K562 (cell line): Measurements from ENCODE around the gene IGF2BP3. TPM values are rescaled to one million over a fixed set of nuclear protein-coding genes. Genes with fewer than 3 reads are reported as not detected.

Source experiments
- ATAC-seq: fragments of 200-7000 bp; cut with Tn5 transposase; 3 replicates; pipeline ENCODE4 v1.9.1; 2020; ENCODE audit warnings: moderate library complexity
- BruUV-seq: library from RNA; stranded (reverse); fragments of 400-500 nt; replicated peaks from 2 replicates; lab custom pipeline; 2021; lab: Mats Ljungman, UMichigan
- CTCF ChIA-PET: fragments of 300-600 bp; formaldehyde crosslinking; extraction: SDS; loops from one replicate; lab custom pipeline; 2021; ENCODE audit warnings: low intra/inter-chr PET ratio; lab: Yijun Ruan, JAX
- POLR2A ChIA-PET: fragments of 300-600, 350-650 bp; sonication (Branson Sonifier 250); formaldehyde crosslinking; extraction: SDS; loops from one replicate; lab custom pipeline; 2021; ENCODE audit warnings: antibody characterized with exemption, inconsistent platforms; lab: Yijun Ruan, JAX
- DNase-seq, 4 experiments: peaks; one replicate each; pipeline versions ENCODE4 v3.0.0 to v3.0.0-alpha.2; 2011 to 2018; ENCODE audit warnings: low spot score in 3 of 4, mixed read lengths in 3 of 4; ENCODE audit errors: extremely low read depth in 1 of 4
- FAIRE-seq: peaks from 2 replicates; lab custom pipeline; 2011; peaks lifted over from hg19 to GRCh38; lab: Jason Lieb, UNC
- H2AFZ ChIP-seq: 2 replicates; pipeline ENCODE4 v1.6.0; 2011; ENCODE audit warnings: low read depth, low read length, control low read depth, inconsistent platforms
- H3K27ac ChIP-seq: fragments of 200-600 bp; 3 replicates; pipeline ENCODE4 v1.8.0; 2011; ENCODE audit warnings: low read depth, mild to moderate bottlenecking, control low read depth, inconsistent platforms, low read length, moderate library complexity, mixed read lengths; ENCODE audit errors: extremely low read depth
- H3K27me3 ChIP-seq, 2 experiments: fragments of 300-600 bp in 1 of 2; 2 replicates in 1 of 2; 3 replicates in 1 of 2; pipeline versions ENCODE4 v1.6.0 to v1.8.0; 2011; ENCODE audit warnings: inconsistent platforms in 2 of 2, low read length in 2 of 2, mild to moderate bottlenecking in 1 of 2, mixed read lengths in 1 of 2, moderate library complexity in 1 of 2; ENCODE audit not compliant: control insufficient read depth in 2 of 2, insufficient read depth in 2 of 2
- H3K36me3 ChIP-seq: fragments of 300-600 bp; 3 replicates; pipeline ENCODE4 v1.8.0; 2011; ENCODE audit warnings: mild to moderate bottlenecking, low read length, inconsistent platforms; ENCODE audit not compliant: control insufficient read depth, insufficient read depth
- H3K4me1 ChIP-seq, 2 experiments: fragments of 200-600 bp in 1 of 2; replicated peaks in 1 of 2; 2 replicates in 1 of 2; 3 replicates in 1 of 2; pipeline versions ENCODE4 v1.5.1 to v1.8.0; 2011; ENCODE audit warnings: inconsistent platforms in 2 of 2, low read length in 2 of 2, mild to moderate bottlenecking in 1 of 2, mixed read lengths in 1 of 2, moderate library complexity in 1 of 2; ENCODE audit not compliant: control insufficient read depth in 2 of 2, insufficient read depth in 2 of 2
- H3K4me2 ChIP-seq: 2 replicates; pipeline ENCODE4 v1.6.1; 2011; ENCODE audit warnings: low read length, control low read depth, inconsistent platforms, mixed read lengths; ENCODE audit not compliant: insufficient read depth
- H3K4me3 ChIP-seq: fragments of 200-600 bp; sonication (generic), shearing (Covaris generic); 2 replicates; pipeline ENCODE4 v1.5.1; 2016; ENCODE audit warnings: control low read depth, inconsistent platforms
- H3K79me2 ChIP-seq: fragments of 200-600 bp; 3 replicates; pipeline ENCODE4 v1.8.0; 2011; ENCODE audit warnings: low read length, inconsistent platforms; ENCODE audit not compliant: control insufficient read depth, insufficient read depth
- H3K9ac ChIP-seq, 2 experiments: 2 replicates each; pipeline versions ENCODE4 v1.6.0 to v1.6.1; 2011; ENCODE audit warnings: low read depth in 2 of 2, low read length in 2 of 2, control low read depth in 1 of 2, inconsistent platforms in 1 of 2, mild to moderate bottlenecking in 1 of 2, mixed read lengths in 1 of 2; ENCODE audit not compliant: insufficient read depth in 1 of 2
- H3K9me1 ChIP-seq: one replicate; pipeline ENCODE4 v1.6.0; 2011; ENCODE audit warnings: inconsistent platforms, mild to moderate bottlenecking, low read length, moderate library complexity; ENCODE audit not compliant: control insufficient read depth, insufficient read depth
- H3K9me3 ChIP-seq: replicated peaks from 2 replicates; pipeline ENCODE4 v1.5.1; 2011; ENCODE audit warnings: low read depth, low read length, inconsistent platforms; ENCODE audit not compliant: control insufficient read depth, insufficient read depth
- H4K20me1 ChIP-seq: replicated peaks from 2 replicates; pipeline ENCODE4 v1.6.1; 2011; ENCODE audit warnings: low read length, inconsistent platforms, mixed read lengths; ENCODE audit not compliant: control insufficient read depth, insufficient read depth
- CEBPB ChIP-seq: fragments of 450-650 bp; IDR thresholded peaks from 2 replicates; pipeline ENCODE4 v1.6.1; 2016; ENCODE audit warnings: missing genetic modification characterization, missing compliant biosample characterization
- CTCF ChIP-seq, 3 experiments: IDR thresholded peaks in 2 of 3; conservative IDR thresholded peaks in 1 of 3; 2 replicates each; pipeline ENCODE4 v1.5.1; 2011 to 2012; ENCODE audit warnings: low read length in 3 of 3, mild to moderate bottlenecking in 3 of 3, control low read depth in 2 of 3, improper control_type of control experiment in 1 of 3, inconsistent platforms in 1 of 3, low read depth in 1 of 3, mixed read lengths in 1 of 3, moderate library complexity in 1 of 3; ENCODE audit not compliant: insufficient read depth in 2 of 3
- HDAC6 ChIP-seq: IDR thresholded peaks from 2 replicates; pipeline ENCODE4 v1.6.1; 2012; ENCODE audit warnings: low read depth, mild to moderate bottlenecking, control low read depth, inconsistent platforms, low read length, moderate library complexity
- MGA ChIP-seq: fragments of 450-650 bp; IDR thresholded peaks from 2 replicates; pipeline ENCODE4 v1.6.1; 2016; ENCODE audit warnings: mild to moderate bottlenecking, moderate library complexity
- RAD21 ChIP-seq, 2 experiments: fragments of 250-450 bp in 1 of 2; fragments of 450-650 bp in 1 of 2; sonication (Bioruptor Pico) in 1 of 2; formaldehyde crosslinking in 1 of 2; IDR thresholded peaks in 1 of 2; conservative IDR thresholded peaks in 1 of 2; 2 replicates each; pipeline versions ENCODE4 v1.4.0 to v1.8.0; 2020 to 2022; ENCODE audit warnings: mild to moderate bottlenecking in 2 of 2, moderate library complexity in 1 of 2
- ZNF583 ChIP-seq: fragments of 250-450 bp; sonication (Bioruptor Pico); IDR thresholded peaks from 2 replicates; pipeline ENCODE4 v1.4.0; 2020
- WGBS: fragments of 100-300 bp; shearing (Covaris generic); methylation state at CpG from one replicate; pipeline ENCODE4 v1.1.6; 2016; ENCODE audit warnings: low coverage, mixed read lengths; ENCODE audit not compliant: insufficient coverage; ENCODE audit errors: missing lambda C conversion rate; 5-methylcytosine and 5-hydroxymethylcytosine counted together
- in situ Hi-C: fragments of 300-500 bp; cut with MboI; formaldehyde crosslinking; loops from 4 replicates; pipeline ENCODE4 v1.15.0; 2018; ENCODE audit warnings: inconsistent platforms, mixed read lengths
- intact Hi-C: fragments of 100-400 bp; cut with micrococcal nuclease; formaldehyde crosslinking; loops from 2 replicates; pipeline ENCODE4 v1.14.2; 2022
- polyA plus RNA-seq, 8 experiments: library from polyadenylated mRNA; depleted of rRNA in 4 of 8; stranded (reverse) in 5 of 8; unstranded in 3 of 8; fragments of >200 nt; fragmentation: Nextera tagmentation in 2 of 8; fragmentation: Illumina TruSeq in 1 of 8; extraction: Ambion mirVana in 2 of 8; extraction: Trizol in 1 of 8; gene quantifications; 2 replicates each; pipeline versions ENCODE4 v1.2.1 to v1.2.3, GENCODE V29; 2011 to 2014; ENCODE audit warnings: inconsistent platforms in 1 of 8, missing spikeins in 1 of 8
- total RNA-seq, 7 experiments: library from RNA; depleted of rRNA in 6 of 7; stranded (reverse); fragments of >200 nt in 6 of 7; fragmentation: Illumina TruSeq in 2 of 7; extraction: Trizol in 2 of 7; gene quantifications; 2 replicates each; pipeline versions ENCODE4 v1.2.1 to v1.2.3, GENCODE V29; 2011 to 2021; ENCODE audit warnings: low replicate concordance in 1 of 7

IGF2BP3 gene
- total and polyA plus RNA-seq, 9 of the 15 experiments (the other 6 are each of a cell fraction or from before 2014, with no cell fraction given) = 8.4 to 88.1 (median 61.2) TPM

GRCh38 chr7:23276376-23276775, 193.9 kb downstream of the IGF2BP3 start:
- in situ Hi-C loops (no loop called here), intact Hi-C loops (loop anchor here (2.0 to 10.0 kb wide), 3 partner anchors 80 to 752 kb away; no protein-coding TSS in a partner anchor)
- ChIA-PET CTCF (interaction anchor here (1.5 kb wide), 1 partner anchor 270 kb away, joined by 6 read pairs; no protein-coding TSS in a partner anchor), POLR2A (interaction anchor here (0.9 to 1.3 kb wide), 2 partner anchors 16 to 23 kb away, joined by 3 to 7 read pairs; partner anchors contain the start of gene MALSU1)
- H3K9me1 ChIP-seq = no peaks in the 10 kb centered on the region
- 40% methylated on average over 5 of the region's 5 CpGs for WGBS
- no peak overlapping the region for H3K27ac ChIP-seq
- no TSS peak for BruUV-seq
- peak; percentile 62 for ATAC-seq
- no peaks in the 10 kb centered on the region for H3K27me3 ChIP-seq
- H3K9ac ChIP-seq = no peak overlapping the region
- no peak overlapping the region for H3K4me2 ChIP-seq
- H3K4me3 ChIP-seq = no peak overlapping the region
- DNase-seq = peak in 1 of 4 experiments; percentile 56
- peak; percentile 35 for FAIRE-seq
- no peaks in the 10 kb centered on the region for H3K79me2 ChIP-seq
- no peaks in the 10 kb centered on the region for H4K20me1 ChIP-seq
- H3K36me3 ChIP-seq = no peaks in the 10 kb centered on the region
- no peak overlapping the region for H2AFZ ChIP-seq
- H3K9me3 ChIP-seq = no peaks in the 10 kb centered on the region
- H3K4me1 ChIP-seq = peaks cover 0 to 5% of the 10 kb centered on the region in 2 experiments; a peak in 1 of 5 replicates
- TF ChIP-seq HDAC6 = no peak
- no peak for TF ChIP-seq ZNF583
- TF ChIP-seq CEBPB (tag) = peak; percentile 23; the same call in 1 of the 2 replicates
- peak; percentile 15 to 43; a peak in 2 of 4 replicates for TF ChIP-seq RAD21 (CRISPR knock-in tag; conservative IDR thresholded peaks at IDR 0.05 in 1 of 2, IDR thresholded peaks at IDR 0.05 in 1 of 2)
- TF ChIP-seq MGA = no peak
- TF ChIP-seq CTCF (IDR thresholded peaks at IDR 0.05 in 2 of 3, conservative IDR thresholded peaks at IDR 0.05 in 1 of 3; ENCODE audit: insufficient read depth in 2 of 3, low read depth in 1 of 3, low read length in 3 of 3) = peak; percentile 51 to 60 (median 59)
